ENCODE measurements around the gene SHROOM1. TPM values are rescaled to one million over a fixed set of nuclear protein-coding genes. Genes with fewer than 3 reads are reported as not detected.
A peak's percentile ranks its signal among the peaks of the same experiment; 100 is the strongest.

SHROOM1 gene
- total RNA-seq, 1 donor from 2014 or later, result 263 TPM

- no peak for DNase-seq (ENCODE audit: low spot score)
Observed at GRCh38 chr5:132777209-132778069, 53.0 kb downstream of the SHROOM1 start, which contains the start of gene SEPTIN8. TSS of gene SEPTIN8 (minus strand) at chr5:132777239. CDS start at chr5:132777137, 102 bp downstream.

GRCh38 chr5:132776938-132777208 is 53.6 kb downstream of the SHROOM1 start:
- DNase-seq (ENCODE audit: low spot score), result no peak

- no peak for DNase-seq (ENCODE audit: low spot score)
Observed at GRCh38 chr5:132776131-132776937, 54.1 kb downstream of the SHROOM1 start.

- DNase-seq (ENCODE audit: low spot score), result no peak
Observed at GRCh38 chr5:132775476-132775961, 54.9 kb downstream of the SHROOM1 start.

GRCh38 chr5:132774896-132775295 is 55.6 kb downstream of the SHROOM1 start:
- no peak for DNase-seq (ENCODE audit: low spot score)

GRCh38 chr5:132774406-132774805 is 56.0 kb downstream of the SHROOM1 start:
- DNase-seq (ENCODE audit: low spot score), result peak; percentile 72

- DNase-seq (ENCODE audit: low spot score), result no peak
Observed at GRCh38 chr5:132773601-132774355, 56.7 kb downstream of the SHROOM1 start.

GRCh38 chr5:132773114-132773513 is 57.3 kb downstream of the SHROOM1 start:
- DNase-seq (ENCODE audit: low spot score), result no peak

- DNase-seq (ENCODE audit: low spot score), result no peak
Observed at GRCh38 chr5:132772291-132773070, 58.0 kb downstream of the SHROOM1 start.

Other genes with a start within 250 kb of the SHROOM1 start
- not detected for gene IL13, start 172.5 kb downstream of the SHROOM1 start, total RNA-seq
- gene IL4, start 156.7 kb downstream of the SHROOM1 start, total RNA-seq, result not detected
- gene KIF3A, start 93.1 kb downstream of the SHROOM1 start, total RNA-seq, result 19.9 TPM
- 5.8 TPM for gene CCNI2, start 83.2 kb downstream of the SHROOM1 start, total RNA-seq
- 170 TPM for gene SEPTIN8, start 53.4 kb downstream of the SHROOM1 start, total RNA-seq
- gene SOWAHA, start 17.3 kb downstream of the SHROOM1 start, total RNA-seq, result 6.8 TPM
- 0.73 TPM for gene GDF9, start 35.8 kb upstream of the SHROOM1 start, total RNA-seq
- gene UQCRQ, start 36.0 kb upstream of the SHROOM1 start, total RNA-seq, result 558 TPM
- gene LEAP2, start 43.0 kb upstream of the SHROOM1 start, total RNA-seq, result 28.3 TPM
- gene AFF4, start 133.0 kb upstream of the SHROOM1 start, total RNA-seq, result 107 TPM
- 22.1 TPM for gene ZCCHC10, start 195.9 kb upstream of the SHROOM1 start, total RNA-seq
- 114 TPM for gene HSPA4, start 221.4 kb upstream of the SHROOM1 start, total RNA-seq